Anterior cingulate cortex (tissue), 58 donors: ENCODE measurements around the gene TEX22.

Experiments used
- DNase-seq, 58 donors: peaks; one replicate each; lab custom pipeline; 2025; lab: John Stamatoyannopoulos, UW

TEX22 gene

GRCh38 chr14:105418269-105419194, 20.2 kb downstream of the TEX22 start:
- DNase-seq, result no peak

- peak in 2 of 58 donors; percentile 17 to 40 for DNase-seq
These were observed 21.1 kb downstream of the TEX22 start, which contains the start of gene MTA1 for GRCh38 chr14:105419195-105420091. MTA1 (plus strand) TSS chr14:105419827; CDS start chr14:105420036, 209 bp downstream.

DNA sequence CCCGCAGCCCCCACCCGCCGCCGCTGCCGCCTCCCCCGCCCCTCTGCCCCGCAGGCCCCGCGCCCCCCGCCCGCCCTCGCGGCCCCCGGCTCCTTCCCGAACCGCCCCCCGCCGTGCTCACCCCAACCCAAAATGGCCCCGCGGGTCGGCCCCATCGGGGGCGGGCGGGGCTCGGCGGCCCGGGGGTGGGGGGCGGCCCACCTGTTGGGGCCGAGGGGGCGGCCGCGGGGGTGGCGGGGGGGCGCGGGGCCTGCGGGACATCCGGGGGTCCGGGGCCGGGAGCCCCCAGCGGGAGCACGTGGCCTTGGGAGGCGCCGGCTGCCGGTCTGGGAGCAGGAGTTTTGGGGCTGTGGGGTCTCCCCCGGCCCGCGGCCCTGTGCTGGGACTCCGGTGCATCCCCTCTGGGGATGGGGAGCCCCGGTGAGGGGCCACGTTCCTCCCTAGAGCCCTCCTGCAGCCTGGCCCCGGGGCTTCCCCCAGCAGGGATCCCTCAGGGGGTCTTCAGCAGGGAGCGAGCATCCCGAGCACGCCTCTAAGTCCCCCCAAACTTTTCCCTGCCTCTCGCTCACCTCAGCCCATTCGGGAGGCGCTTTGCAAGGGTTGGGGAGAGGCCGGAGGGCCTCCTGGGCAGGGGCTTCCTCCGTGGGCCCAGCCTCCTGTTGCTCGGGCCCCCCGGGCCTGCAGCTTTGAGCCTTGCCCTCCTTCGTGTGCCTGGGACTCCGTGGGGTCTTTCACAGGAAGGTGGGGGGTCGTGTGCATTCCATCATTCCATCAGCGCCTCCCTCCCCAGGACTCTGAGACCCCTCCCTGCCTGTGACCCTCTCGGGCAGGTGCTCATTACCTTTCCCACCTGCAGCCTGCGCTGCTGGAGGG, 22.0 kb downstream of the TEX22 start:
- DNase-seq, result no peak

DNA sequence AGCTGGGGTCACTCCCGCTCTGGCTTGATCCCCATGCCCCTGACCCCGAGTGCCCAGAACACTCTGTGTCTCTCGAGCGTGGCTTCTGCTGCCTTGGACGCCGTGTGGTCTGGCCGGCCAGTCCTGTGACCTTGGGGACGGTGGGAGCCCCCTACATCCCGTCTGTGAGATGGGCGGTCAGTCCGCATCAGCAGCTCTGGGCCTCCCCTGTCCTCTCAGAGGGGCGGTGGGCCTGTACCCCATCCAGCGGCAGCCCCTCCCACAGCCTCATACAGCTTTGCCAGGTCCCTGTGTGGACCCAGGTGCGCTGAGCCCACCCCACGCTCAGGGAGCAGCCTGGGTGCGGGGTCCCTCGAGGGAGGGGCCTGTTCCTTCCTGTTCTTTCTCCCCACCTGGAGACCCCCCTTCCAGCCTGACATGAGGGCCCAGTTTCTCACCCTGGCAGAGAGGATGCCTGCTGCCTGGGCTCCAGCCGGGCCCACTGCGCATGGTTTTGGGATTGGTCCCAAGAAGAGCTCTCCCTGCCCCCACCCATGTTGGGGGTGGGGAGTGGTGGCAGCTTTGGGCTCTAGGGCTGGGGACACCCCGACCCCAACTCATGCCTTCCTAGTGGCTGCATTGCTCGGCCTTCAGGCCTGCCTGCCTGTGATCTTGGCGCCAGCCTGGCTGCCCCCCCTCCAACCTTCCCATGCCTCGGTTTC, 22.8 kb downstream of the TEX22 start:
- no peak for DNase-seq

GRCh38 chr14:105421723-105422615, 23.6 kb downstream of the TEX22 start:
- no peak for DNase-seq

GRCh38 chr14:105422695-105423487, 24.6 kb downstream of the TEX22 start:
- DNase-seq, result no peak

DNA sequence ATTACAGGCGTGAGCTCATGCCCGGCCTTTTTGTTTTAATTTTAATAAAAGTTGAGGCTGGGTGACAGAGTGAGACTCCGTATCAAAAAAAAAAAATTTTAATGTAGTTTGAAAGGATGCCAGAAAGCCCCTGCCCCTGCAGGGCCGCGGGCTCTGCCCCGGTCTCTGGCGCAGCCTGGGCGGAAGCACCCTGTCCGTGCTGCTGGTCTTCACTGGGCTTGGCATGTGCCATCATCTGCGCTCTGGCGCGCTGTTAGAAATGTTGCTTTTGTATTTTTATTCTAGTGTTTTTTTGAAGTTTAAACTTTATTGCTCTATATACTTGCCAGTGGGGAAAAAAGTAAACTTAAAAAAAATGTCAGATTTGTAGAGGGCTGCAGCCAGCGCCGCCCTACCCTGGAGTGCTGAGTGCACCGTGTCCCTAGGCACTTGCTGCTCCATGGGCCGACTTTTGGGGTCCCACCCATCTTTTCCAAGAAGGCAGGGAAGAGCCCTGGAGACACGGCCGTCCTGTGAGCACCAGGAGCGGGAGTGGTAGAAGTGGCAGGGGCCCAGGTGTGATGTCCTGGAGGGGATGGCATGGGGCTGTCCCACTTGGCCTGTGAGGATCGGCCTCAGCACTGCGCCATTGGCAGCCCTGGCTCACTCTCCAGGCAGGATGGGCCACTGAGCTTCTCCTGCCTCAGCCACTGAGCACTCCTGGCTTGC, 25.3 kb downstream of the TEX22 start:
- no peak for DNase-seq

- DNase-seq, result no peak
These were observed 26.5 kb downstream of the TEX22 start for GRCh38 chr14:105424861-105425260.

- DNase-seq, result no peak
These were observed 27.5 kb downstream of the TEX22 start for GRCh38 chr14:105425823-105426247.

GRCh38 chr14:105426416-105427130, 28.2 kb downstream of the TEX22 start:
- DNase-seq, result no peak

- DNase-seq, result no peak
These were observed 29.1 kb downstream of the TEX22 start for GRCh38 chr14:105427412-105427811.

DNA sequence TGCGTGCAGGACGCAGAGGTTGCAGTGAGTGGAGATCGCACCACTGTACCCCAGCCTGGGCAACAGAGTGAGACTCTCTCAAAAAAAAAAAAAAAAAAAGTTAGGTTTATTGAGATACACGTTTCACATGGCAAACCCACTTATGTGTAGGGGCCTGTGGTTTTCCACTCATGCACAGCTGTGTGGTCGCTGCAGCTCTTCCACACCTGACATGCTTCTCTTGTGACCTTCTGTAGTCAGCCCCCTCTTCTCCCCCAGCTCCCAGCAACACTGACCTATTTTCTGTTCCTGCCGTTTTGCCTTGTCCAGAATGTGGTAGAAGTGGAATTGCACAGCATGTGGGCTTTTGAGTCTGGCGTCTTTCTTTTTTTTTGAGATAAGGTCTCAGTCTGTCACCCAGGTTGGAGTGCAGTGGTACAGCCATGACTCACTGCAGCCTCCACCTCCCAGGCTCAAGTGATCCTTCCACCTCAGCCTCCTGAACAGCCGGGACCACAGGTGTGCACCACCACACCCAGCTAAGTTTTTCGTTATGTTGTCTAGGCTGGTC, 29.7 kb downstream of the TEX22 start:
- no peak for DNase-seq

DNA sequence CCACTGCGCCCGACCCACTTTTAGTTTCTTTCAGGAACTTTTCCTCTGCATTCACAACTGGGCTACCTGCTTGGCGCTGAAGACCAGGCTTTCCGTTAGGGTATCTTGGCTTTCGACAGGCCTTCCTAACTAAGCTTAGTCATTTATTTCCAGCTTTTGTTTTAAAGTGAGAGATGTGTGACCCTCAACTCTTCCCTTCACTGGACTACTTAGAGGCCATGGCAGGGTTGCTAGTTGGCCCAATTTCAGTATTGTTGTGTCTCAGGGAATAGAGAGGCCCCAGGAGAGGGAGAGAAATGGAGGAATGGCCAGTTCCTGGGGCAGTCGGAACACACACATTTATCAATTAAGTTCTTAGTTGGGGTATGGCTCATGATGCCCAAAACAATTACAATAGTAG, 31.7 kb downstream of the TEX22 start:
- DNase-seq, result no peak

DNA sequence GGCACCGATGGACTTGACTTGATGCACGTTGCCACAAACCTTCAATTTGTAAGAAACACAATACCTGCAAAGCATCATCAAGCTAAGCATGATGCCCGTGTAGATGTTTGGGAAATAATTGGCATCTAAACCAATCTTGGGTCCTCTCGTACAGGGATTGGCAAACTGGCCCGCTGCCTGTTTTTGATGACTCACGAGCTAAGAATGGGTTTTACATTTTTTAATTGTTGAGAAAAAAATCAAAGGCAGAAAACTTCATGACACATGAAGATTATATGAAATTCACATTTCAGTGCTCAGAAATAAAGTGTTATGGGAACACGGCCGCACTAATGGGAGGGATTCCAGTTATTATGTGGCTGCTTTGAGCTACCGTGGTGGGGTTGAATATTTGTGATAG, 32.2 kb downstream of the TEX22 start:
- peak in 3 of 58 donors; percentile 25 to 34 (median 33) for DNase-seq

- DNase-seq, result no peak
These were observed 32.9 kb downstream of the TEX22 start for GRCh38 chr14:105431256-105431655.

GRCh38 chr14:105432657-105433056, 34.3 kb downstream of the TEX22 start:
- no peak for DNase-seq
